IMR-90 (cell line): Measurements from ENCODE around the gene F2RL3. TPM values are rescaled to one million over a fixed set of nuclear protein-coding genes. Genes with fewer than 3 reads are reported as not detected.

Source experiments
- ATAC-seq: fragments of 200-7000 bp; cut with Tn5 transposase; 2 replicates; pipeline ENCODE4 v1.9.1; 2020; ENCODE audit warnings: low read depth, mild to moderate bottlenecking, moderate library complexity
- BruUV-seq: library from RNA; stranded (reverse); fragments of 400-500 nt; replicated peaks from 2 replicates; lab custom pipeline; 2021; lab: Mats Ljungman, UMichigan
- CTCF ChIA-PET: fragments of 300-600 bp; formaldehyde crosslinking; extraction: SDS; loops from one replicate; lab custom pipeline; 2021; ENCODE audit warnings: antibody characterized with exemption; lab: Yijun Ruan, JAX
- POLR2A ChIA-PET: fragments of 300-600 bp; sonication (Branson Sonifier 250); formaldehyde crosslinking; loops from one replicate; lab custom pipeline; 2022; ENCODE audit warnings: antibody characterized with exemption; ENCODE audit not compliant: unreplicated experiment; lab: Charles Lee
- DNase-seq: peaks from one replicate; pipeline ENCODE4 v3.0.0; 2013
- H2AFZ ChIP-seq: replicated peaks from 2 replicates; pipeline ENCODE3; 2013; ENCODE audit warnings: low read length, mild to moderate bottlenecking; ENCODE audit not compliant: poor library complexity
- H2AK5ac ChIP-seq: 2 replicates; pipeline ENCODE4 v1.6.1; 2013; ENCODE audit warnings: low read depth, low read length, inconsistent platforms
- H2AK9ac ChIP-seq: replicated peaks from 2 replicates; pipeline ENCODE3; 2013; ENCODE audit warnings: mild to moderate bottlenecking, low read depth, low read length, moderate library complexity; ENCODE audit not compliant: poor library complexity
- H2BK120ac ChIP-seq: 2 replicates; pipeline ENCODE4 v1.6.1; 2013; ENCODE audit warnings: low read depth, low read length, inconsistent platforms
- H2BK15ac ChIP-seq: 3 replicates; pipeline ENCODE4 v1.6.1; 2013; ENCODE audit warnings: low read depth, low read length, inconsistent platforms
- H2BK20ac ChIP-seq: 2 replicates; pipeline ENCODE4 v1.6.1; 2013; ENCODE audit warnings: low read depth, mild to moderate bottlenecking, inconsistent platforms, low read length, moderate library complexity
- H2BK5ac ChIP-seq: 2 replicates; pipeline ENCODE4 v1.6.1; 2013; ENCODE audit warnings: mild to moderate bottlenecking, low read depth, low read length, inconsistent platforms; ENCODE audit not compliant: poor library complexity, severe bottlenecking
- H3K14ac ChIP-seq: replicated peaks from 2 replicates; pipeline ENCODE4 v1.6.1; 2013; ENCODE audit warnings: low read depth, low read length, inconsistent platforms
- H3K18ac ChIP-seq: 2 replicates; pipeline ENCODE4 v1.6.1; 2013; ENCODE audit warnings: low read depth, low read length, control low read depth
- H3K23ac ChIP-seq: 2 replicates; pipeline ENCODE4 v1.6.1; 2013; ENCODE audit warnings: low read depth, low read length, inconsistent platforms
- H3K27ac ChIP-seq: 2 replicates; pipeline ENCODE4 v1.5.1; 2013; ENCODE audit warnings: mild to moderate bottlenecking, control low read depth, low read length; ENCODE audit not compliant: insufficient read depth
- H3K27me3 ChIP-seq: 2 replicates; pipeline ENCODE4 v1.6.1; 2013; ENCODE audit warnings: low read length; ENCODE audit not compliant: control insufficient read depth, insufficient read depth
- H3K36me3 ChIP-seq: 2 replicates; pipeline ENCODE4 v1.6.1; 2013; ENCODE audit warnings: low read length, mixed read lengths; ENCODE audit not compliant: control insufficient read depth, insufficient read depth
- H3K4ac ChIP-seq: 2 replicates; pipeline ENCODE4 v1.6.1; 2013; ENCODE audit warnings: low read depth, low read length, inconsistent platforms
- H3K4me1 ChIP-seq: 2 replicates; pipeline ENCODE4 v1.6.1; 2013; ENCODE audit warnings: low read length, mixed read lengths; ENCODE audit not compliant: control insufficient read depth, insufficient read depth
- H3K4me2 ChIP-seq: 2 replicates; pipeline ENCODE4 v1.6.1; 2013; ENCODE audit warnings: low read depth, mild to moderate bottlenecking, control low read depth, low read length, moderate library complexity
- H3K4me3 ChIP-seq: 2 replicates; pipeline ENCODE4 v1.5.1; 2013; ENCODE audit warnings: low read depth, mild to moderate bottlenecking, control low read depth, low read length, moderate library complexity; ENCODE audit not compliant: insufficient read depth
- H3K56ac ChIP-seq: 2 replicates; pipeline ENCODE4 v1.6.1; 2013; ENCODE audit warnings: low read length, inconsistent platforms; ENCODE audit not compliant: insufficient read depth; ENCODE audit errors: extremely low read depth
- H3K79me1 ChIP-seq, 2 experiments: 2 replicates each; pipeline ENCODE4 v1.6.1; 2013; ENCODE audit warnings: low read length in 2 of 2, inconsistent platforms in 1 of 2, low read depth in 1 of 2
- H3K9ac ChIP-seq: 2 replicates; pipeline ENCODE4 v1.6.1; 2013; ENCODE audit warnings: low read depth, low read length, control low read depth
- H3K9me1 ChIP-seq: 2 replicates; pipeline ENCODE4 v1.6.1; 2013; ENCODE audit warnings: low read length, inconsistent platforms; ENCODE audit not compliant: insufficient read depth
- H3K9me3 ChIP-seq: 2 replicates; pipeline ENCODE4 v1.6.1; 2013; ENCODE audit warnings: low read length; ENCODE audit not compliant: control insufficient read depth, insufficient read depth
- H4K20me1 ChIP-seq: 2 replicates; pipeline ENCODE4 v1.6.1; 2013; ENCODE audit warnings: low read length, inconsistent platforms; ENCODE audit not compliant: insufficient read depth
- H4K5ac ChIP-seq: 2 replicates; pipeline ENCODE4 v1.6.1; 2013; ENCODE audit warnings: mild to moderate bottlenecking, low read depth, low read length, control low read depth
- H4K8ac ChIP-seq, 2 experiments: 2 replicates each; pipeline ENCODE4 v1.6.1; 2013; ENCODE audit warnings: low read depth in 2 of 2, low read length in 2 of 2, control low read depth in 1 of 2, inconsistent platforms in 1 of 2
- H4K91ac ChIP-seq: 2 replicates; pipeline ENCODE4 v1.6.1; 2013; ENCODE audit warnings: low read depth, low read length, inconsistent platforms; ENCODE audit not compliant: insufficient read depth
- MAFK ChIP-seq: IDR thresholded peaks from 2 replicates; pipeline ENCODE4 v1.6.1; 2012; ENCODE audit warnings: low read depth, low read length, improper control_type of control experiment
- RCOR1 ChIP-seq: IDR thresholded peaks from 2 replicates; pipeline ENCODE4 v1.6.1; 2012; ENCODE audit warnings: mild to moderate bottlenecking, low read length, improper control_type of control experiment; ENCODE audit not compliant: insufficient replicate concordance
- SMC3 ChIP-seq: fragments of 150-350 bp; IDR thresholded peaks from 2 replicates; pipeline ENCODE4 v1.6.1; 2016; ENCODE audit warnings: low read depth, mild to moderate bottlenecking, antibody characterized with exemption, low read length, moderate library complexity
- WGBS, 2 experiments: methylation state at CpG; one replicate each; pipeline versions ENCODE4 v1.1.5 to v1.1.7; 2013; ENCODE audit warnings: missing lambda C conversion rate in 2 of 2; ENCODE audit not compliant: insufficient read length in 1 of 2; ENCODE audit errors: extremely low coverage in 2 of 2; 5-methylcytosine and 5-hydroxymethylcytosine counted together
- dilution Hi-C: fragments of 300-500 bp; cut with HindIII; formaldehyde crosslinking; loops from one replicate; pipeline ENCODE4 v1.14.3; 2018; ENCODE audit warnings: low sequenced_read_pairs; ENCODE audit not compliant: unreplicated experiment
- in situ Hi-C: fragments of 300-500 bp; cut with MboI; formaldehyde crosslinking; loops from 3 replicates; pipeline ENCODE4 v1.14.3; 2019; ENCODE audit warnings: low sequenced_read_pairs, inconsistent platforms, mixed read lengths
- intact Hi-C: fragments of 100-400 bp; cut with micrococcal nuclease; formaldehyde crosslinking; loops from 2 replicates; pipeline ENCODE4 v1.10.0; 2022
- polyA plus RNA-seq, 3 experiments: library from polyadenylated mRNA; depleted of rRNA; stranded (reverse); fragments of >200 nt; gene quantifications; 2 replicates each; pipeline ENCODE4 v1.2.3, GENCODE V29; 2012; ENCODE audit warnings: low replicate concordance in 1 of 3
- total RNA-seq: library from RNA; depleted of rRNA; stranded (reverse); fragments of >200 nt; gene quantifications from 2 replicates; pipeline ENCODE4 v1.2.3, GENCODE V29; 2012

The F2RL3 gene
- total and polyA plus RNA-seq, 2 of the 4 experiments (the other 2 are of a cell fraction), result 0.03 TPM; not detected in 1

DNA sequence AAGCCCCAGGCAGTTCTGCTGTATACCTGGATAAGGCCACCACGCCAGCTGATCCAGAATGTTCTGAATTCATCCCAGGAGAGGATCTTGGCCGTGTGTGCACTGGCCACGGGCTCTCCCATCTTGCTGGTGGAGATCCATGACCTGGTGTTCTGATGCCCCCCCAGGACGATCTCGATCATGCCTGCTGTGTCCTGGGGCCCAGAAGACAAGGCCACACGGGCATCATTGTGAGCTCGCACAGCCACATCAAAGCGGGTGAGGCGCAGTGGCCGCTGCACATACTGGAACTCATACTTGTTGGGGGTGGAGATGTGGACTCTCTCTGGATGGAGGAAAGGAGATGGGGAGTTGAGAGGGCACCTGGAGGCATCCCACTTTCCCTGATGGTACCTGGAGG lies 40.1 kb downstream of the F2RL3 start:
- in situ Hi-C loops, result no loop called here

More for the DNA sequence above, 40.1 kb downstream of the F2RL3 start:
- Histone ChIP-seq H4K20me1 (no peaks in the 10 kb centered on the region), H2BK20ac (no peak overlapping the region), H3K79me1 (no peaks in the 10 kb centered on the region), H3K4ac (no peak overlapping the region), H3K27me3 (no peaks in the 10 kb centered on the region; the same call in 1 of the 2 replicates), H4K5ac (no peak overlapping the region), H2AFZ (no peak overlapping the region), H3K9ac (no peak overlapping the region), H3K23ac (no peak overlapping the region), H3K4me2 (no peak overlapping the region), H3K27ac (no peak overlapping the region), H3K14ac (no peak overlapping the region), H3K18ac (no peak overlapping the region), H3K9me1 (no peaks in the 10 kb centered on the region), H2BK5ac (no peak overlapping the region), H3K36me3 (no peaks in the 10 kb centered on the region), H3K4me3 (no peak overlapping the region), H2BK120ac (no peak overlapping the region), H4K8ac (no peak overlapping the region), H2BK15ac (no peak overlapping the region), H3K56ac (no peak overlapping the region), H2AK9ac (no peak overlapping the region), H3K9me3 (peaks cover 8% of the 10 kb centered on the region), H2AK5ac (no peak overlapping the region), H3K4me1 (no peaks in the 10 kb centered on the region), H4K91ac (no peak overlapping the region)
- 84% methylated on average over 7 of the region's 10 CpGs; no CpG with 5 or more reads in 1 of the 2 experiments for WGBS, 2 experiments
- BruUV-seq, result no TSS peak
- no peak for DNase-seq
- intact Hi-C loops, result no loop called here
- ATAC-seq, result no peak
- ChIA-PET POLR2A (no interaction called here), CTCF (no interaction called here)
- dilution Hi-C loops, result no loop called here
- TF ChIP-seq RCOR1 (no peak), SMC3 (no peak), MAFK (no peak)
